IPS DF 4.7 (cell line): ENCODE measurements around the gene FOCAD.

ENCODE experiments used
- DNase-seq: peaks from one replicate; pipeline ENCODE4 v3.0.0-alpha.2; 2013; ENCODE audit warnings: low spot score; ENCODE audit errors: extremely low read depth

Gene FOCAD

GRCh38 chr9:21015995-21016394, 331.9 kb downstream of the FOCAD start:
- no peak for DNase-seq

- DNase-seq = no peak
Observed at GRCh38 chr9:21016701-21017491, 332.8 kb downstream of the FOCAD start.

- DNase-seq = no peak
Observed at GRCh38 chr9:21018177-21018576, 334.1 kb downstream of the FOCAD start.

DNA sequence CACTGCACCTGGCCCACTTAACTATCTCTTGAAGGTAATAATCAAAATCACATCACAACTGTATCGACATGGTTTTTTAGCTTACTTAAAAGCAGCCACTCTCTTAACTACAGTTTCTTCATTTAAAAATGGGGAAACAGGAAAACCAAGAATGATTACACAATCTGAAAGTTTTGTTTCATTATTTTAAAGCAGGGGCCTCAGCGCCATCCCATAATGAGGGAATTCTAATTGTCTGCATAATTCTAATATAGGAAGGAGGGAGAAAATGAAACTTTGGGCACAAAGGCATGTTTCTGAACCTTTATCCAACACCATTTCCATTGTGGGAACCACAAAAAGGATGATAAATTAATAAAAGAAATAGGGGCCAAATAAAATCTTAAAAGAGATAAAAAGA, 339.8 kb downstream of the FOCAD start:
- DNase-seq = no peak

- DNase-seq = no peak
Observed at GRCh38 chr9:21027295-21027694, 343.2 kb downstream of the FOCAD start.

DNA sequence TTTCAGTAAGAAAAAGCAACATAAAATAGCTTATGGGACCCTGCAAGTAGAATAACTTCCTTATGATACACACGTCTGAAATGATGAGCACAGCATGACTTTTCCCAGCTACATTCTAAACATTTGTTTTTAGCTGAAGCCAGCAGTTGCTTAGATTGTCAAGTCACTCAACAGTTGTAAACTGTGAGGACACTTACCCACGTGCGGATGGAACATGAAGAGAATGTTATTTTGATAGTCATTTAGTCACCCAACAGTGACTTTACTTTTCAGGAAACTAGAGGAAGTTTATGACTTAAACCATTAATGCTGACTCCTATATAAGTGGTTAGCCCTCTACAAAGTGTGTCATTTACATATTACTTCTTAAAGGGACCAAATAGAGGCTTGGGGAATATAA, 344.4 kb downstream of the FOCAD start:
- no peak for DNase-seq

DNA sequence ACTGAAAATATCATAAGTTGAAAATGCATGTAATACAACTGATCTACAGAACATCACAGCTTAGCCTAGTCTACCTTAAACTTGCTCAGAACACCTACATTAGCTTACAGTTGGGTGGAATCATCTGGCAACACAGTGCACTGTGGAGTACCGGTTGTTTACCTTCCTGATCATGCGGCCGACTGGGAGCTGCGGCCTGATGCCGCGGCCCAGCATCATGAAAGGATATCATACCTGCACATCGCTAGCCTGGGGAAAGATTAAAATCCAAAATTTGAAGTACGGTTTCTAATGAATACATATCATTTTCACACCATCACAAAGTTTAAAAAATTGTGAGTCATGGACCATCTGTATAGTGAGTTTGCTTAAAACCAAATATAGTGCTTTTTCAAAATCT, 345.6 kb downstream of the FOCAD start:
- no peak for DNase-seq

GRCh38 chr9:21030389-21031035, 346.5 kb downstream of the FOCAD start:
- DNase-seq = no peak

DNA sequence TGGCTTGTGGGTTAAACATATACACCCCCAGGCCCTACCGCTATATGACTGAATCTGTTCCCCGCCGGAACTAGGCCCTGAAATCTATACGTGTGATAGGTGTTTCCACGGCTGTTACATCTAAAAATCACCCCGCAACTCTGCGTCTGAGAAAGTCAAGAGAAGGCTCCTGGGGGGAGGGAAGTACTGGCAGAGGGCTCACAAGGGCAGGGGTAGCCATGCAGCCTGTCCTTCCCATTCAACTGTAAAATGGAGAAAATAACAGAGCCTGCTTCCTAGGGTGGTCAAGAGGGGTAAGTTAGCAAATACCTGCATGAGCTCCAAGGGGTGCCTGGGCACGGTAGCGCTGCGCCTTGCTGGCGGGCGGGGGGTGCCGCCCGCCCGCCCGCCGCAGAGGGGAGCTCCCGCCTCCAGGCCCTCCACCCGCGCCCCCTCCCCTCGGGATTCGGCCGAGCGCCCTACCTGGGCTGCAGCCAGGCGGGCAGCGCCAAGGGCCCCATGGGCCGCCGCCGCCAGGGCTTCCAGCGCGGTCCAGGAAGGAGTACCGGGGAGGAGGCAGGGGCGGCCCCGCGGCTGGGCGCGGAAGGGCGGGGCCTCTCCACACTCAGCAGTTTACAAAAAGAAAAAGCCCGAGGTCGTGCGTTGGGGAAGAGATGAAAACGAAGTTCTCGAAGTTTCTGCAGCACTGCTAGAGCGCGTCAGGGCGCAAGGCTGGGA, 347.2 kb downstream of the FOCAD start, which contains the start of gene HACD4:
TSS of gene HACD4 (minus strand) at position 550 of the 717 bp plus-strand sequence. CDS start at position 500, 50 bp downstream.
- DNase-seq = no peak

- DNase-seq = no peak
Observed at GRCh38 chr9:21031808-21032183, 347.7 kb downstream of the FOCAD start.

DNA sequence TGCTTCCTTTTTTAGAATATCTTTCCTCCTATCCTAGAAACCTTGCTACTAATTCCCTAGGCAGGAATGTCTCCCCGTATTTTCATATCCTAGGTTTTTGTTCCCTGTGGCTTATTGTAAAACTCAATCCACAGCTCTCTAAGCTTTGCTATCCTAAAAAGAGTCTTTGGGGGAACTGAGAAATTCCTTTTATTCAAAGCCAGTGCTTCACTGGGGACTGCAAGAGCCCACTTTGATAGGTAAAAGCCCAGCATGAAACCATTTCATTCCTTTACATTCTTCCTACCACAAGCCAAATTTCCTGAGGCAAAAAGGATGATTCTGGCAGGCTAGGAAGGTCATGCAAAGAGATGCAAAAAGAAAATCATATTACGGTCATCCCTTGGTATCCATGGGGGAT, 353.2 kb downstream of the FOCAD start:
- DNase-seq = no peak

DNA sequence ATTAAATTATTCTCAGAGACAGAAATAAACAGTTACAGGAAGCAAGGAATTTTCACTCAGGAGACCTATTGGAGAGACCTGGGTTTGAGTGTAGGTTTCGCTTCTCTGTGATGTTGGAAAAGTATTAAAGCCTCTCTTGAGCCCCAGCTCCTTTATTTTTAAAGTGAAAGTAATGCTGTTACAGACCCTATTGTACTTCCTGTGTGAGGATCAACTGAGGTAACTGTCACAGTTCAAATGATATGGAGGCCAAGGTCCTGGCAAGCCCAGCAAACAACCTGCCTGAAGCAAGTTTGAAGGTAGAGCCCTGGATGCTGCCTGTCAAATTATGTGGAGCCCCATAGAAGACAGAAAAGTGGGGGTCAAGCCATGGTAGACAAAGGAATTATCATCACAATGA, 355.2 kb downstream of the FOCAD start:
- no peak for DNase-seq

DNA sequence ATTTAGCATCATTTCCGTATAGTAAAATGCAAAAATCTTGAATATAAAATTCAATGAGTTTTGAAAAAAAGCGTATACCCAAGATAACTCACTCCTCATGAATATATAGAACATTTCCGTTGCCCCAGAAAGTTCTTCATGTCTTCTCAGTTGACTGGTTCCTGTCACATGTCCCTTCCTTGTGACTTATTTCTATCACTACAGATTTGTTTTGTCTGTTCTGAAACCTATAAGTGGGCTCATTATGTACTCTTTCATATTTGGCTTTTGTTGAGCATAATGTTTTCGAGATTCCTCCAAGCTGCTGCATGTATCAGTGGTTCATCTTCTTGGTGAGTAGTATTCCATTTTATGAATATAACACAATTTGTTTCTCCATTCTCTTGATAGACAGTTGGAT, 358.4 kb downstream of the FOCAD start:
- DNase-seq = no peak

- no peak for DNase-seq
Observed at GRCh38 chr9:21043841-21044240, 359.8 kb downstream of the FOCAD start.
